Neural cell (in vitro differentiated cells): ENCODE measurements around the gene AOX1. TPM values are rescaled to one million over a fixed set of nuclear protein-coding genes. Genes with fewer than 3 reads are reported as not detected.

Experiments used
- H2AFZ ChIP-seq: fragments of 200-600, 300-800 bp; sonication (generic), shearing (Covaris generic); 2 replicates; pipeline ENCODE4 v1.6.0; 2014; ENCODE audit warnings: low read depth, mild to moderate bottlenecking, antibody characterized with exemption, low read length, moderate library complexity
- H3F3A ChIP-seq: fragments of 200-600 bp; shearing (Covaris generic); 2 replicates; pipeline ENCODE4 v1.6.1; 2016; ENCODE audit warnings: mild to moderate bottlenecking, moderate library complexity, mixed read lengths, antibody characterized with exemption, low read length; ENCODE audit not compliant: insufficient read depth, poor library complexity, severe bottlenecking
- H3K27ac ChIP-seq: fragments of 200-600, 300-800 bp; sonication (generic), shearing (Covaris generic); 2 replicates; pipeline ENCODE4 v1.5.1; 2014; ENCODE audit warnings: mild to moderate bottlenecking, low read length, moderate library complexity
- H3K27me3 ChIP-seq: fragments of 300-800, 200-600 bp; sonication (generic), shearing (Covaris generic); 2 replicates; pipeline ENCODE4 v1.6.0; 2014; ENCODE audit warnings: mild to moderate bottlenecking, low read depth, low read length, moderate library complexity; ENCODE audit not compliant: insufficient read depth
- H3K36me3 ChIP-seq: fragments of 300-800, 200-600 bp; sonication (generic), shearing (Covaris generic); 2 replicates; pipeline ENCODE4 v1.5.1; 2014; ENCODE audit warnings: mild to moderate bottlenecking, antibody characterized with exemption, low read length, moderate library complexity; ENCODE audit not compliant: insufficient read depth
- H3K4me2 ChIP-seq: fragments of 300-800, 200-600 bp; sonication (generic), shearing (Covaris generic); 2 replicates; pipeline ENCODE4 v1.6.0; 2014; ENCODE audit warnings: mild to moderate bottlenecking, low read length
- H3K4me3 ChIP-seq: fragments of 300-800, 200-600 bp; sonication (generic), shearing (Covaris generic); 2 replicates; pipeline ENCODE4 v1.5.1; 2014; ENCODE audit warnings: mild to moderate bottlenecking, low read length, moderate library complexity
- H3K79me2 ChIP-seq: fragments of 200-600 bp; shearing (Covaris generic); replicated peaks from 2 replicates; pipeline ENCODE4 v1.6.0; 2014; ENCODE audit warnings: mild to moderate bottlenecking, low read length, moderate library complexity; ENCODE audit not compliant: insufficient read depth
- H3K9ac ChIP-seq: fragments of 300-800, 200-600 bp; sonication (generic), shearing (Covaris generic); 2 replicates; pipeline ENCODE4 v1.6.1; 2016; ENCODE audit warnings: mild to moderate bottlenecking, low read length, mixed read lengths
- H3K9me2 ChIP-seq: fragments of 200-600 bp; shearing (Covaris generic); 2 replicates; pipeline ENCODE4 v1.6.1; 2016; ENCODE audit warnings: mild to moderate bottlenecking, low read length, mixed read lengths; ENCODE audit not compliant: insufficient read depth
- H3K9me3 ChIP-seq: fragments of 200-600, 300-800 bp; sonication (generic), shearing (Covaris generic); 2 replicates; pipeline ENCODE4 v1.6.1; 2016; ENCODE audit warnings: mild to moderate bottlenecking, mixed run types, low read length, moderate library complexity, mixed read lengths
- H4K20me1 ChIP-seq: fragments of 200-600 bp; shearing (Covaris generic); 2 replicates; pipeline ENCODE4 v1.6.1; 2016; ENCODE audit warnings: mild to moderate bottlenecking, mixed run types; ENCODE audit not compliant: insufficient read depth
- CTCF ChIP-seq: fragments of 450-650 bp; IDR thresholded peaks from 2 replicates; pipeline ENCODE4 v1.5.1; 2014; ENCODE audit warnings: antibody characterized with exemption, mild to moderate bottlenecking, moderate library complexity; ENCODE audit not compliant: poor library complexity, severe bottlenecking
- EP300 ChIP-seq: fragments of 450-650 bp; conservative IDR thresholded peaks from 2 replicates; pipeline ENCODE4 v1.6.1; 2014; ENCODE audit warnings: antibody characterized with exemption, mild to moderate bottlenecking, moderate library complexity; ENCODE audit not compliant: poor library complexity, severe bottlenecking
- EZH2 ChIP-seq: fragments of 200-600, 300-800 bp; shearing (Covaris generic), sonication (generic); IDR thresholded peaks from 2 replicates; pipeline ENCODE4 v1.6.1; 2014; ENCODE audit warnings: antibody characterized with exemption, low read length, borderline replicate concordance, mild to moderate bottlenecking; ENCODE audit not compliant: insufficient read depth, poor library complexity, severe bottlenecking
- MXI1 ChIP-seq: fragments of 450-650 bp; conservative IDR thresholded peaks from 2 replicates; pipeline ENCODE4 v1.6.1; 2014; ENCODE audit warnings: antibody characterized with exemption, mild to moderate bottlenecking; ENCODE audit not compliant: poor library complexity, severe bottlenecking
- POLR2AphosphoS5 ChIP-seq: IDR thresholded peaks from 2 replicates; pipeline ENCODE4 v1.6.1; 2012
- RAD21 ChIP-seq: fragments of 450-650 bp; conservative IDR thresholded peaks from 2 replicates; pipeline ENCODE4 v1.6.1; 2014; ENCODE audit warnings: antibody characterized with exemption, mild to moderate bottlenecking, moderate library complexity
- REST ChIP-seq: IDR thresholded peaks from 2 replicates; pipeline ENCODE4 v1.6.1; 2012; ENCODE audit warnings: borderline replicate concordance
- SMC3 ChIP-seq: fragments of 450-650 bp; conservative IDR thresholded peaks from 2 replicates; pipeline ENCODE4 v1.6.1; 2014; ENCODE audit warnings: antibody characterized with exemption, mild to moderate bottlenecking, moderate library complexity; ENCODE audit not compliant: poor library complexity
- TAF1 ChIP-seq: IDR thresholded peaks from 2 replicates; pipeline ENCODE4 v1.6.1; 2012; ENCODE audit warnings: low read depth
- polyA plus RNA-seq: library from polyadenylated mRNA; depleted of rRNA; stranded (reverse); fragments of >200 nt; gene quantifications from 2 replicates; pipeline ENCODE4 v1.2.3, GENCODE V29; 2014

AOX1 gene
- polyA plus RNA-seq, 1 donor from 2014 or later, result not detected

- TF ChIP-seq TAF1 (no peak), REST (no peak), SMC3 (no peak), CTCF (no peak), MXI1 (no peak), POLR2AphosphoS5 (no peak), RAD21 (no peak), EP300 (no peak), EZH2 (no peak)
- Histone ChIP-seq H3K4me2 (no peak overlapping the region), H3K27me3 (no peaks in the 10 kb centered on the region), H4K20me1 (no peaks in the 10 kb centered on the region), H3K9me3 (no peaks in the 10 kb centered on the region), H3K4me3 (no peak overlapping the region), H3K36me3 (no peaks in the 10 kb centered on the region), H3F3A (no peaks in the 10 kb centered on the region), H3K79me2 (no peaks in the 10 kb centered on the region), H3K9ac (no peak overlapping the region), H3K9me2 (no peaks in the 10 kb centered on the region), H2AFZ (no peak overlapping the region), H3K27ac (no peak overlapping the region)
These were observed 16.8 kb downstream of the AOX1 start for GRCh38 chr2:200602584-200602983.

- TF ChIP-seq POLR2AphosphoS5 (no peak), EZH2 (no peak), EP300 (no peak)
- H4K20me1 ChIP-seq, result no peaks in the 10 kb centered on the region
- no peak overlapping the region for H3K4me3 ChIP-seq
- no peak overlapping the region for H3K9ac ChIP-seq
- no peak overlapping the region for H3K4me2 ChIP-seq
- H3K36me3 ChIP-seq, result no peaks in the 10 kb centered on the region
- H3K79me2 ChIP-seq, result no peaks in the 10 kb centered on the region
- H3K9me2 ChIP-seq, result no peaks in the 10 kb centered on the region
- no peak overlapping the region for H2AFZ ChIP-seq
- no peaks in the 10 kb centered on the region for H3F3A ChIP-seq
- no peaks in the 10 kb centered on the region for H3K9me3 ChIP-seq
- no peak overlapping the region for H3K27ac ChIP-seq
- H3K27me3 ChIP-seq, result no peaks in the 10 kb centered on the region
These were observed 18.2 kb downstream of the AOX1 start for GRCh38 chr2:200603972-200604371.
